NCI-H1436 (cell line): Measurements from ENCODE around the gene WDR35.

Source experiments
- DNase-seq: peaks from one replicate; lab custom pipeline; 2025; lab: John Stamatoyannopoulos, UW

The WDR35 gene

DNA sequence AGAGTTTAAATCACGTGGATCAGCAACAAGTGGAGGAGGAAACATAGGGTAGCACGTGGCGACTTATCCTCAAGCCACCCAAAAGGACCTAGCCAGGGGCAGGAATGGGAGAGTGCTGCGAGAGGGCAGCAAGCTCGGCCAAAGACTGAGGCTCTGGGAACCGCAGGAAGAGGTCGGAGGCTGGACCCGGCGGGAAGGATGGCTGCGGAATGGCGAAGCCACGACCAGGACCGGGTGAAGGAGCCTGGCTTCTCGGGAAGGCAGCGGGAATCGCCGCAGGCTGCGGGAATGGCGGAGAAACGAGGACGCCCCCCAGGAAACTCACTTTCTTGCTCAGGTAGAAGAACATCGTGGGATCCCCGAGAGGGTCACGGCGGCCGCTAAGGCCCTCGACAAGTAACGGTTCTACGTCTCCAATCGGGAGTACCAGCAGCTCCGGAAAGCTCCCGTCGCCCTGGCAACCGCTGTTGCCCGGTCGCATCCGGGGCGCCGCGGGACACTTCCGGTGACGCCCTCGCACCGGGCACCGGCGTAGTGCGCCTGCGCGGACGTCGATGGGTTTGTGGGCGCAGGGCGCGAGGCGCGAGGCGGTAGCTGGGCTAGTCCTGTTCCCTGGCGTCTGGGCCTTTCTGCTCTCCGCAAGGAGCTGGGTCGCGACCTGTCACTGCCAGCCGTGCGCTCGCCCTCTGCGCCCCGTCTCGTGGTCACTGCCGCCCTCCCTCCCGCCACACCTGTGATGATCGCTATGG is at the start of gene WDR35:
WDR35 (minus strand) TSS at position 439 of the 749 bp plus-strand sequence; CDS start at position 349, 90 bp downstream.
- DNase-seq = peak; percentile 85

DNA sequence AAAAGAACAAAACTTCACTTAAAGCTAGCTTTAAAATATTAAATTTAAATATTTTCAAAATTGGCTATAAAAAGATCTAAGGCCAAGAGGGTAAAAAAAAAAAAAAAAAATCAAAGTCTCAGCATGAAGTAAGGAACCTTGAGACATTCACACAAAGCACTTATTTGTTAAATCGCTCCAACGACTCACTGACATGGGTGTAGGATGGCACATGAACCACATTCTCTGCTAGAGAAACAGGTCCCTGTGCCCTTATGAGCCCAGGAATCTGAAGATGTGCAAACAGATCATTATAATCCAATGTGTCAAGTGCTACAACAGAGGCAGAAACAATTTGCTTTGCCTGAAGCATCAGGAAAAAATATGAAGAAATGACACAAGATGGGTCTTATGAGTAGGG is 47.8 kb upstream of the WDR35 start:
- no peak for DNase-seq

DNA sequence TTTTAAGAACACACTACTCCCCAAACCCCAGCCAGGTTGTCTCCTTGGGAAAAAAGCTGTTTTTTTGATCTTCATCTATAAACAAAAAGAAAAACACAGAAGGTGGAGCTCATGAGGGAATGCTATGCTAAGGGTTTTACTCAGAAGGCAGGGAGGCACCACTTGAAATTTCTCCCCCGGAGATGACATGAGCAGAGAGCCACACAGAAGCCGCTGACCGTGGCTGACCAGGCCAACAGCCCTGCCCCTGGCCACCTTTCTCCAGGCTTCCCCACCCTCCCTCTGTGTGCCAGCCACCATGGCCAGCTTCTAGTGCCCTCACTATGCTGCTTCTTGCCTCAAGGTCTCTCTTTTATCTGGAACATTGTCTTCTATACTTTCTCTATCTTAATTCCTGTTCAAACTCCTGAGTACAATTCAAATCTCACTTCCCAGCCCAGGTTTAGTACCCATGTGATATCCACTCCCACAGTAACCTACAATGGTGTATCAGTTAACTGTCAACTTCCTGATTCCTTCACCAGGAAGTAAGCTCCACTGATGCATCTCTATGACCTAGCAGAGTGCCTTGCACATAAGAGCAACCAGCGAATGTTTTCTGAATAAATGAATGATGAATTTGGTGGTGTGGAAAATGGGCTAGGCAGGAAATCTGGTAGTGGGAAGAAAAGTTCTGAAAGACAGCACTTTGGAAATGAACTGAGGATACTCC is 46.2 kb upstream of the WDR35 start:
- no peak for DNase-seq

DNA sequence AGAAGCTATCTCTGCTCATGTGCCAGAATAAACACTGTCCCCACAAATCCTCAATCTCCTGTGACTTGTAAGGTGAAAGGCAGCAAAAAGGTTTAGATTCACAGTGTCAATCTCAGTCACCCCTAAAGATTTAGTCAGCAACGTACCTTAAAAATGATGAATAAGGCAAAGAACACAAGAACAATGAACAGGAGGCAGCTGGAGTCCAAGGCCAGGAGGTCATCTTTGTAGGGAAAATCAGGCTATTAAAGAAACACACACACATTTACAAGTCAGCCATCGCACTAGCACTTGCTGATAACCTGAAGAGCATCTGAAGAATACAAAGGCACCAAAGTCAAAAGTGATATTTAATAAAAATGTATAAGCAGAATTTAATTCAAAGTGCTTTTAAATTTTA is 44.9 kb upstream of the WDR35 start:
- DNase-seq = no peak

DNA sequence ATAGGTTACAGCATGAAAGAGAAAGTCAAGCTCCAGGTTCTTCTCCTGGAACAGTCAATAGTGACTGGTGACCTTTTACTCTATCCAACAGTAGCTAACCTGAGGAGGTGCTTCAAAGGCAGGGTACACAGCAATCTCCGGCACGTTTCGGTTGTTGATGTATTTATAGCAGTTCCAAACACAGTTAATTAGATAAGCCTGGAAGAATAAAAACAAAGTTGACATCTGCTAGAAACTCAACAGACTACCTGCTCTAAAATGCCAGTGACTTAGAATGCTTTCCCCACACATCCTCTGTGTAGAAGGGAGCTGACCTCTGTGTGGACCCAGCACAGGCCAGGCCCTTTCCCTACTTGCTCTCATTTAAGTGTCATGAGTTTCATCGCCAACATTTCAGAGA is 44.3 kb upstream of the WDR35 start:
- DNase-seq = no peak

DNA sequence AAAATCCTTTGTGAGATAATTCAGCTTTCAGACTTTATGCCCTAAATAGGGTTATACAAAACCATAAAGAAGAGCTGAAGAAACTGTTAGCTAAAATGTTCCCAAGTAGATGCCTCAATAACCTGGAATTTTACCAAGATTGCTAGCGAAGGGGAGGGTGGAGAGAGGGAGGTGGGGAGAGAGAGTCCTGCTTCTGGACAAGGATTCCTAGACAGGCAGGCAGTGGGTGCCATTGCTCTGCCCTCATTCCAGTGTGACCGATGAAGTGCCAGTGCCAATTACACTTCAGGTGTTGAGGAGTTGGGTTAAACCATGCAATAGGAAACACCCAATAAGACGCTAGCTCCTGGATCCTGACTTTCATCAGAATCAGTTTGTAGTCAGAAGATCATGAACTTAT is 43.4 kb upstream of the WDR35 start:
- DNase-seq = no peak

DNA sequence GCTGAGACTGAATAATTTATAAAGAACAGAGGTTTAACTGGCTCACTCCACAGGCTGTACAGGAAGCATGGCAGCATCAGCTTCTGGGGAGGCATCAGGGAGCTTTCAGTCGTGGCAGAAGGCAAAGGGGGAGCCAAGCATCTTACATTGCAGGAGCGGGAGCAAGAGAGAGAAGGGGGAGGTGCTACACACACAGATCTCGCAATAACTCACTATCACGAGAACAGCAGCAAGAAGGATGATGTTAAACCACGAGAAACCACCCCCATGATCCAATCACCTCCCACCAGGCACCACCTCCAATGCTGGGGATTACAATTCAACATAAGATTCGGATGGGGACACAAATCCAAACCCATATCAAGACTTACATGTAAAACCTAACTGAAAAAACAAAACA is 40.3 kb upstream of the WDR35 start:
- DNase-seq = no peak

DNA sequence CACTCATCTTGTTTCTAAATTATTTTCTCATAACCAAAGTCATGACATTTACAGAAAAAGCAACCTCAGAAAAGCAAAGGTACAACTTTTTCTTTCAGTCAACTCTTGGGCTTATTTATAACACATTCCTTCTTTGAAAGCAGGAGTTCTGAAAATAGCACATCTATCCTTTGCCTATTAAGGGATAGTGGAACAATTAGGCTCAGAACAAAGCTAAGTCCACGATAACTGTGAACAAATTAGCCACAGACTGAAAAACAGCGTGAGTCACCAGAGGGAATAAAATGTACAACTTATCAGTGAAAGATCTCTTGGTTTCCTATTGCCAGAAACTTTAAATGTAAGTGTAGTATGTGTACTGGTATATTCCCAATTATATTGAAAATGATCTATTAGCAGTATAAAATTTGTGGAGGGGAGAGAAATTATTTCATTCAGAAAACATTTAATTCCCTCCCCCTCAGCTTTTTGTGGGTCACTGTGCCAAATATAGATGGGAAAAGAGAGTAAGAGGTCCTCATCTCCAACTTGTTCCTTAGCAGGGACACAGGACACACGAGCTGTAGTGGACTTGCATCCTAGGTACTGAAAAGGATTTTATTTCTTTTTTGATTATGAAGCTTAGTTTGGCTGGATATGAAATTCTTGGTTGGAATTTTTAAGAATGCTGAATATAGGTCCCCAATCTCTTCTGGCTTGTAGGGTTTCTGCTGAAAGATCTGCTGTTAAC is 38.0 kb upstream of the WDR35 start:
- no peak for DNase-seq

DNA sequence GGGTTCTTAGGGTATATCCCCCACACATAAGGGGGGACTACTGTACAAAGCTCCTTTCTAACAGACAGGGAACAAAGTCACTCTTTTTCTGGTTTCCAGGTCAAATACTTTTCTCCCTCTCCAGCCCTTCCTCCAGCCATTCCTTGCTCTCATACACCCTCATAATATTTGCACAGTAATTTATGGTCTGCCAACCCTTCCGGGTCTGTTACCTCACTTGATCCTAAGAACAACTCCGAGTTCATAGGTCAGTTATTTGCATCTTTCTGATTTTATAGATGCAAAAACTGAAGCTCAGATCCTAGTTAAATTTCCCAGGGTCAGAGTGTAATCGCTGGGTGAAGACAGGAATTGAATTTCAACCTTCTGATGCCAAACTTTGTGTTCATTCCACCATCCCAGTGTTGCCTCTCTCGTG is 37.4 kb upstream of the WDR35 start:
- DNase-seq = no peak

DNA sequence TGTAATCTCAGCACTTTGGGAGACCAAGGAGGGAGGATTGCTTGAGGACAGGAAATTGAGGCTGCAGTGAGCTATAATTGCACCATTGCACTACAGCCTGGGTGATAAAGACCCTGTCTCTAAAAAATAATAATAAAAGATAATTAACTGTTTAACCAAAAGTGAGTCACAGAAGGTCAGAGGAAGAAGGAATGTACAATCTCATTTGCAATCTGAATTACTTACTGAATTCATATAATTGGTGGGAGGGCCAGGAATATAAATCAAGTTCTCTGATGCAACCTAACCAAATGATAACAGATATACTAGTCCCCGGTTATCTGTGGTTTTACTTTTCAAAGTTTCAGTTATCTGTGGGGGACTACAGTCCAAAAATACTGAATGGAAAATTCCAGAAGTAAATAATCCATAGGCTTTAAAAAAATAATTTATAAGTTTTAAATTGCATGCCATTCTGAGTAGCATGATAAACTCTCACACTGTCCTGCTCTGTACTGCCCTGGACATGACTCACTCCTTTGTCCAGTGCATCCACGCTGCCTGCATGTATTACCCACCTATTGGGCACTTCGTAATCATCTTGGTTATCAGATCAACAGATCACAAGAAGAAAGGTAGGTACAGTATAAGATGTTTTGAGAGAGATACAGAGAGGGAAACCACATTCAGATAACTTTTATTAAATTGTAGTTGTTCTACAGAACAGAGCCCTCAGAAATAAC is 35.3 kb upstream of the WDR35 start:
- no peak for DNase-seq

DNA sequence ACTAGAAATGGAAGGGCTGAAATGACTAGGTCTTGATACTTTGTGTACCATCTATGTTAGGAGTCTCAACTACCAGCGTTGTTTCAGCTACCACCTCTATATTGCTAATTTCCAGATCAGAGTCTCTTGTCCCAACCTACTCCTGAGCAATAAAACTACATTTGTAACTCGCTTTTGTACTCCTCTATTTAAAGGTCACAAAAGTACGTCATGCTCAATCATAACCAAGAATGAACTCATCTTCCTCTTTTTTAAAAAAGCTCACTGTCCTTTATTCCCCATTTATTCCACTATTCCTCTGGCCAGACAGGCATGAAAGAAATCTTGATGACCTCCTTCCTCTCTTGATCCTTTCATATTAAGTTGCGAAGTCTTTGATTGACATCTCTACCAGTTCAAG is 33.8 kb upstream of the WDR35 start:
- no peak for DNase-seq

DNA sequence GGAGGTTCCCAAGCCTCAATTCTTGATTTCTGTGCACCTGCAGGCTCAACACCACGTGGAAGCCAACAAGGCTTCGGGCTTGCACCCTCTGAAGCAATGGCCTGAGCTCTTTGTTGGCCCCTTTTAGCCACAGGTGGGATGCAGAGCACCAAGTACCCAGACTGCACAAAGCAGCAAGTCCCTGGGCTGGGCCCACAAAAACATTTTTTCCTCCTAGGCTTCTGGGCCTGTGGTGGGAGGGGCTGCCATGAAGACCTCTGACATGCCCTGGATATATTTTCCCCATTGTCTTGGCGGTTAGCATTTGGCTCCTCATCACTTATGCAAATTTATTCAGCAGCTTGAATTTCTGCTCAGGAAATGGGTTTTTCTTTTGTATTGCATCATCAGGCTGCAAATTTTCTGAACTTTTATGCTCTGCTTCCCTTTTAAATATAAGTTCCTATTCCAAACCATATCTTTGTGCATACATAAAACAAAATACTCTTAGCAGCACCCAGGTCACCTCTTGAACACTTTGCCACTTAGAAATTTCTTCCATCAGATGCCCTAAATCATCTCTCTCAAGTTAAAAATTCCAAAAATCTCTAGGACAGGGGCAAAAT is 31.6 kb upstream of the WDR35 start:
- DNase-seq = no peak

DNA sequence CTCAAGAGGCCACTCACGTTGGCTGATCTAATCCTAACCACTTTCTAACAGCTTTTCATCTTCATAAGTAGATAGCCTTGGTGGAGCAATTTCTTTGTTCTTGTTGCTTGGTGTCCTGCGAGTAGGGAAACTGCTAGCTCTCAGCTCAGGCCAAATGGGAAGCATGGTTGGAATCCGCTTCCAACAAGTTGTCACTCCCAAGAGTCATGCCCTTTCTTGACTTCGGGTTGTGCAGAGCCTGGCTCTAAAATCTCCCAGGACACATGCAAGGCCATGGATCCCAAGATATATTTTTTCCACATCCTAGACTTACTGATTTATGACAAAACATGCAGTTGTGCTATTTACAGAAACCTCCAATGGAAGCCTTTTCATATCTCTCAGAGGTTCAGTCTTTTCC is 29.8 kb upstream of the WDR35 start:
- DNase-seq = no peak

DNA sequence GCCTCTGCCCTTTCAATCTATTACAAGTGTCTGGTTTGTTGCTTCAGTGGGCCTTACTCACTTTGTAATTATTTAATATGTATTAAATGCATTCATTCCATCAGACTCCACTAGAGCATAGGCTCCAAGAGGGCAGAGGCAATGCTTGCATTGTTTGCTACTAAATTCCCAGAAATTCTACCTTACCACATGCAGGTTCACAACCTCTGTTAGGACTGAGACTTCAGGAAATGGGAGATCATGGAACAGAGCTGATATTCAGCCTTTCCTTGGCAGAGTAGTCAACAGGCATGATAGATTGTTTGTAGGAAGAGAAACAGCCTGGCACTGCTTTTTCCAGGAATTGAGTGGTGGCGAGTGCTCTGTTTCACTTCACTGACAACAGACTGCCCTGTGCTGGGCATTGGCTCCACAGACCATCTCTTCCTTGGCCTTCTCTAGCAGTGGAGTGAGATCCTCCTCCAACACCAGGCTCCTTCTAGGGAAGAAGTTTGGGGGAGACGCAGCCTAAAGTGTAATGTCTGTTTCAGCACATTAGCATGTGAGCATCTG is 28.8 kb upstream of the WDR35 start:
- DNase-seq = no peak

DNA sequence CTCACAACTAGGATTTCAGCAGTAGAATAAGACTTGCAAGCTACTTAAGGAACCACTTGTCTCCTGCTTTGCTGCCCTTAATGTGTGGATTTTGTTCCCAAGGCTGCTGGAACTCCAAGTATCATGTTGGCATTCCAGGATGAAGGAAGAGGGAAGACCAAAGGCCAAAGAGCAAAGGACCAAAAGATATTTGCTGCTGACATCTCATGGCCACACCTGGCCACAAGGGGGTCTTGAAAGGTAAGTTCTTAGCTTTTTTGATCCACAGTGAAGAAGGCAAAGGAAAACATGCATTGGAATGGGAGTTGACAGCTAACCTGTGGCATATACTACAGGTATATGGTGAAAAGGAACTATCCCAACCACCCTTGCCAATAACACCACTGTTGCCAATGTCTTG is 26.4 kb upstream of the WDR35 start:
- no peak for DNase-seq

DNA sequence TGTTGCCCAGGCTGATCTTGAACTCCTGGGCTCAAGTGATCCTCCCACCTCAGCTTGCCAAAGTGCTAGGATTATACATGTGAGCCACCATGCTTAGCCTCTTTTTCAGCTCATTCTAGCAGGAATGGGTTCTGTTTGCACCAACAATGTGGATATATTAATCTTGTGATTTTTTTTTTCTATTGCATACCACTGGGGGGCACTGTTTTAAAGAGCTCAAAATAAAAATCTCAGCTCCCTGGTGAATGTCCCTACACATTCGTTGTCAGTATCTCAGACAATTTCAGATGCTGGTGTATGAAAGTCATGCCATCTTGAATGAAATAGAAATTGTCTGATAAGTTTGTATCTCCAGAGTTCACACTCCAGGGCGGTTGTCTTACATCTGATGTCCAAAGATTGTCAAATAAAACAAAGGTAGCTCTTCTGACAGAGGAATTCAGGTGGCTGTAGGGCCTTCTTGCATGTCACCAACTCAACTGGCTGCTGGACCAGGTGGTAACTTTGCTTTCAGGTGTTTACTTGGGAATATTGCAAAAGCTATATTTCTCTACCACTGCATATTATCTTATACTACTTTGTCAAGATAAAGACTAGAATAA is 25.7 kb upstream of the WDR35 start:
- DNase-seq = peak; percentile 26

DNA sequence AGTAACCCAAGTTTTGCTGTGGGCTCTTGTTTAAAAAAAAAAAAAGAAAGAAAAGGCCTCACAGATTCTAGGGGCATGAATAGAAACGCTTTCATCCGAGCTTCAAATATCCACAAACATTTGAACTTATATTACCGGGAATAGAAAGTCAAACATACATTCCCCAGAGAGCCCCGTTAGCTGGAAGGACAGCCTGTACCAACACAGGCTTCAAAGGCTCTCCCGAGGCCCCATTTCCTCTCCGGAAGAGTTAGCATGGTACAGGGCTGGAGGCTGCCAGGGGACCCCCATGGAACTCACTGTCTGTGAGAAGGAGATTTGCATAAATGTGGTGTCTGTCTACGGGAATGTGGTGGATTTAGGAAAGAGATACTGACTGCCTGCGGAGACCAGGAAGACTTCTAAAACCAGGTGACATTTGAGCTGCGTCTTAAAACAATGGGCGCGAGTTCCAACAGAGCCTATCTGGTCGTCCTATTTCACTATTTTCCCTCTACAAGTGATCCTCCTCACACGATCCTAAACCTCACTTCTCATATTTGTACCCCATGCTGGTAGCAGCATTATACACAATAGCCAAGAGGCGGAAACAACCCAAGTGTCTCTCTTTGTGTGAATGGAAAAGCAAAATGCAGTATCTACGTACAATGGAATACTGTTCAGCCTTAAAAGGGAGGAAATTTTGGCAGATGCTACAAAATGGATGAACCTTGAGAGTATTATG is 23.4 kb upstream of the WDR35 start:
- DNase-seq = no peak

DNA sequence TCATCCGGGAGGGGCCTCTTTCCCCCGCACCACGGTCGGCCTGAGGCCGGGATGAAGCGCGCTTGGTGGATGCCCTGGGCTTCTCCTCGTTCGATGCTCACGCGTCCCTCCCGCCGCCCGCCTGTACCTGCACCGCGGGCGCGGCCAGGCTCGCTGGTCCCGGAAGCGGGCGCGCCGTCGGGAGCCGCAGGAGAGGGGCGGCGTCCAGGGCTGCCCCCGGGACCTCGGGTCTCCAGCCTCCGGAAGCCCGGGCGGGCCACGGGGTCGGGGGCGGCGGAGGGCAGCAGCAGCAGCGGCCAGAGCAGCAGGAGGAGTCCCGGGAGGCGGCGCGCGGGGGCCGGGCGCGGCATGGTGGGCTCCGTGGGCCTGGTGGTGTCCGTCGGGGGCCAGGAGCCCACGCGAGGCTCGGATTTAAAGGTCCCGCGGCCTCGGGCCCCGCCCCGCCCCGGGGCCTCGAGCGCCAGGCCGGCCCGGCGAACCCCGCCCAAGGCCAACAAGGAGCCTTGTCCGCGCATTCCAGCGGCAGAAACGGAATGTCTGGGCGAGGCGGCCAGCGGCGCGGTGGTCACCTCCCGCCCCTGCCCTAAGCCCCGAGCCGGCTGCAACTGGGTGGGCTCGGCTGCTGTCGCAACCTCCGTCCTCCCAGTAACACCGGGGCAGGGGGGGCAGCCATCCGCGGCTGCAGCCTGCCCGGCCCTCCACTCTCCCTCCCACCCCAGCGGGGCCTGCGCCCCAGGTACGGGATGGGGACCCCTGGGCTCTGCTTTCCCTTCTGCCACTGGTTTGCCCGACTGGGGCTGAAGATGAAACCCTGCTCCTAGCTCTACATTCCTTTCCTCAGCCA is 22.6 kb upstream of the WDR35 start, which contains the start of gene MATN3:
MATN3 (minus strand) TSS at position 387 of the 844 bp plus-strand sequence; CDS start at position 350, 37 bp downstream.
- no peak for DNase-seq

DNA sequence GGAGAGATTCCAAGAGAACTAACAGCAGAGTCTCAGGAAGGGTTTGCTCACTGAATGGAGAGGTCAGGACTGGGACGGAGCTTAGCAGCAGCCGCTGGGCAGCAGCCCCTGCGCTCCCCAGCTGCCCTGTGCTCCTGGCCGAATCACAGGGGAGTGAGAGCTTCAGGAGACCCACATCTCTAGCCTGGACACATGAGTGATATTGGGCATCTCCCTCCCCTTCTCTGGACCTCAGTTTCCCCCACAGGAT is 22.1 kb upstream of the WDR35 start:
- no peak for DNase-seq
